ENCODE results near the gene MTARC2. TPM values are rescaled to one million over a fixed set of nuclear protein-coding genes. Genes with fewer than 3 reads are reported as not detected.

MTARC2 gene
- polyA plus RNA-seq, 1 of the 3 experiments (the other 2 are of a cell fraction) = 6.1 TPM

GRCh38 chr1:220798338-220798737, 50.2 kb downstream of the MTARC2 start:
- POLR2A ChIA-PET = no interaction called here
- DNase-seq = no peak

More at GRCh38 chr1:220798338-220798737, 50.2 kb downstream of the MTARC2 start:
- Histone ChIP-seq H3K9me3 (no peaks in the 10 kb centered on the region), H3K4me3 (ENCODE audit: low read depth in 2 of 2, low read length in 1 of 2) (no peak overlapping the region), H3K27me3 (ENCODE audit: insufficient read depth) (no peaks in the 10 kb centered on the region), H3K27ac (ENCODE audit: low read depth in 2 of 2, low read length in 1 of 2) (no peak overlapping the region), H3K36me3 (replicated peaks in 1 of 2; ENCODE audit: control insufficient read depth in 1 of 2, insufficient read depth in 2 of 2, low read length in 1 of 2) (peaks cover 0 to 26% of the 10 kb centered on the region in 2 experiments), H4K20me1 (ENCODE audit: insufficient read depth) (no peaks in the 10 kb centered on the region), H3K9me2 (no peaks in the 10 kb centered on the region), H3K4me2 (no peak overlapping the region), H2AFZ (ENCODE audit: low read depth) (no peak overlapping the region), H3K4me1 (ENCODE audit: control insufficient read depth in 1 of 2, insufficient read depth in 2 of 2, low read depth in 1 of 2, low read length in 1 of 2) (no peaks in the 10 kb centered on the region), H3F3A (replicated peaks; ENCODE audit: insufficient read depth) (no peaks in the 10 kb centered on the region), H3K79me2 (ENCODE audit: insufficient read depth) (no peaks in the 10 kb centered on the region), H3K9ac (no peak overlapping the region)
- TF ChIP-seq FOSL2 (IDR thresholded peaks at IDR 0.05; ENCODE audit: borderline replicate concordance, low read depth) = no peak
- TF ChIP-seq USF1 (IDR thresholded peaks at IDR 0.05; ENCODE audit: borderline replicate concordance, low read depth) = no peak
- no peak for TF ChIP-seq ELF1 (IDR thresholded peaks at IDR 0.05)
- no peak for TF ChIP-seq FOXM1 (IDR thresholded peaks at IDR 0.05; ENCODE audit: low read depth)
- TF ChIP-seq GATA2 (CRISPR knock-in tag; IDR thresholded peaks at IDR 0.05) = no peak
- TF ChIP-seq RCOR1 (IDR thresholded peaks at IDR 0.05; ENCODE audit: low read length) = no peak
- no peak for TF ChIP-seq ZBTB33 (IDR thresholded peaks at IDR 0.05; ENCODE audit: borderline replicate concordance, low read depth)
- TF ChIP-seq FOXJ3 (CRISPR knock-in tag; IDR thresholded peaks at IDR 0.05) = no peak
- TF ChIP-seq NRF1 (IDR thresholded peaks at IDR 0.05; ENCODE audit: low read depth, low read length) = no peak
- TF ChIP-seq SMC3 (IDR thresholded peaks at IDR 0.05; ENCODE audit: low read depth, low read length) = no peak
- TF ChIP-seq MAX (IDR thresholded peaks at IDR 0.05; ENCODE audit: low read depth) = no peak
- TF ChIP-seq CHD2 (IDR thresholded peaks at IDR 0.05; ENCODE audit: low read length, partially characterized antibody) = no peak
- no peak for TF ChIP-seq TAF1 (IDR thresholded peaks at IDR 0.05; ENCODE audit: borderline replicate concordance, low read depth, low read length)
- no peak for TF ChIP-seq CTCF (IDR thresholded peaks at IDR 0.05)
- TF ChIP-seq EZH2phosphoT487 (IDR thresholded peaks at IDR 0.05; ENCODE audit: borderline replicate concordance, low read depth) = no peak
- TF ChIP-seq JUND (IDR thresholded peaks at IDR 0.05) = no peak
- TF ChIP-seq PBX3 (IDR thresholded peaks at IDR 0.05) = no peak
- TF ChIP-seq MXI1 (IDR thresholded peaks at IDR 0.05; ENCODE audit: low read depth, low read length) = no peak
- 78% methylated on average over 1 of the region's 2 CpGs for WGBS (ENCODE audit: low lambda C conversion rate)
- CTCF ChIA-PET = interaction anchor here (0.8 to 2.5 kb wide), 3 partner anchors 11 to 23 kb away, joined by 5 to 12 read pairs (median 8); partner anchors contain the start of gene MTARC1
